ENCODE data around the gene TRAF3. TPM values are rescaled to one million over a fixed set of nuclear protein-coding genes. Genes with fewer than 3 reads are reported as not detected.
A peak's percentile ranks its signal among the peaks of the same experiment; 100 is the strongest.

TRAF3 gene
- total RNA-seq, 2 donors from 2014 or later: 14.5 to 28.7 TPM

- ATAC-seq (ENCODE audit: insufficient number of reproducible peaks, low FRiP score, low read depth) (no peak), DNase-seq (ENCODE audit: low spot score) (no peak)
- no peaks in the 10 kb centered on the region for H3K9me3 ChIP-seq
- no peak overlapping the region for H3K27ac ChIP-seq
- peaks cover 8% of the 10 kb centered on the region for H3K27me3 ChIP-seq (replicated peaks; ENCODE audit: insufficient read depth)
- TF ChIP-seq CTCF (IDR thresholded peaks at IDR 0.05): no peak
- H3K4me3 ChIP-seq: peak overlapping the region; percentile 69
- H3K4me1 ChIP-seq (ENCODE audit: control insufficient read depth in 1 of 2, low read depth in 2 of 2): peaks cover 23 to 34% of the 10 kb centered on the region in 2 donors
- no peaks in the 10 kb centered on the region for H3K36me3 ChIP-seq
Observed at GRCh38 chr14:102927878-102928411, 150.7 kb downstream of the TRAF3 start.

- Histone ChIP-seq H3K36me3 (no peaks in the 10 kb centered on the region), H3K27me3 (replicated peaks; ENCODE audit: insufficient read depth) (peaks cover 8% of the 10 kb centered on the region), H3K4me3 (peak overlapping the region; percentile 69), H3K27ac (no peak overlapping the region), H3K9me3 (no peaks in the 10 kb centered on the region), H3K4me1 (ENCODE audit: control insufficient read depth in 1 of 2, low read depth in 2 of 2) (peaks cover 23 to 31% of the 10 kb centered on the region in 2 donors)
- DNase-seq (ENCODE audit: low spot score) (no peak), ATAC-seq (ENCODE audit: insufficient number of reproducible peaks, low FRiP score, low read depth) (no peak)
- no peak for TF ChIP-seq CTCF (IDR thresholded peaks at IDR 0.05)
Observed at GRCh38 chr14:102928412-102929240, 151.4 kb downstream of the TRAF3 start.

GRCh38 chr14:102929241-102930137 is 152.2 kb downstream of the TRAF3 start:
- peak overlapping the region; percentile 69 for H3K4me3 ChIP-seq

GRCh38 chr14:102930138-102930752 is 153.0 kb downstream of the TRAF3 start:
- H3K36me3 ChIP-seq: peaks cover 7% of the 10 kb centered on the region
- peak overlapping the region; percentile 69 for H3K4me3 ChIP-seq
- ATAC-seq (ENCODE audit: insufficient number of reproducible peaks, low FRiP score, low read depth) (no peak), DNase-seq (ENCODE audit: low spot score) (no peak)
- TF ChIP-seq CTCF (IDR thresholded peaks at IDR 0.05): no peak
- no peak overlapping the region for H3K27ac ChIP-seq
- peaks cover 23 to 31% of the 10 kb centered on the region in 2 donors for H3K4me1 ChIP-seq (ENCODE audit: control insufficient read depth in 1 of 2, low read depth in 2 of 2)
- H3K9me3 ChIP-seq: no peaks in the 10 kb centered on the region
- H3K27me3 ChIP-seq (replicated peaks; ENCODE audit: insufficient read depth): peaks cover 8% of the 10 kb centered on the region

More at GRCh38 chr14:102929241-102930137, 152.2 kb downstream of the TRAF3 start:
- no peak for DNase-seq (ENCODE audit: low spot score)
- Histone ChIP-seq H3K36me3 (peaks cover 7% of the 10 kb centered on the region), H3K4me1 (ENCODE audit: control insufficient read depth in 1 of 2, low read depth in 2 of 2) (peaks cover 23 to 31% of the 10 kb centered on the region in 2 donors), H3K27ac (no peak overlapping the region), H3K27me3 (replicated peaks; ENCODE audit: insufficient read depth) (peaks cover 8% of the 10 kb centered on the region), H3K9me3 (no peaks in the 10 kb centered on the region)
- ATAC-seq (ENCODE audit: insufficient number of reproducible peaks, low FRiP score, low read depth): no peak
- TF ChIP-seq CTCF (IDR thresholded peaks at IDR 0.05): no peak
